ENCODE results near the gene DDX10.
A peak's percentile ranks its signal among the peaks of the same experiment; 100 is the strongest.
"Not testable (repeated sequence)": the region's sequence is repeated elsewhere in the genome, so short reads cannot be mapped to it uniquely, and the experiment has no call there.

DDX10 gene

DNA sequence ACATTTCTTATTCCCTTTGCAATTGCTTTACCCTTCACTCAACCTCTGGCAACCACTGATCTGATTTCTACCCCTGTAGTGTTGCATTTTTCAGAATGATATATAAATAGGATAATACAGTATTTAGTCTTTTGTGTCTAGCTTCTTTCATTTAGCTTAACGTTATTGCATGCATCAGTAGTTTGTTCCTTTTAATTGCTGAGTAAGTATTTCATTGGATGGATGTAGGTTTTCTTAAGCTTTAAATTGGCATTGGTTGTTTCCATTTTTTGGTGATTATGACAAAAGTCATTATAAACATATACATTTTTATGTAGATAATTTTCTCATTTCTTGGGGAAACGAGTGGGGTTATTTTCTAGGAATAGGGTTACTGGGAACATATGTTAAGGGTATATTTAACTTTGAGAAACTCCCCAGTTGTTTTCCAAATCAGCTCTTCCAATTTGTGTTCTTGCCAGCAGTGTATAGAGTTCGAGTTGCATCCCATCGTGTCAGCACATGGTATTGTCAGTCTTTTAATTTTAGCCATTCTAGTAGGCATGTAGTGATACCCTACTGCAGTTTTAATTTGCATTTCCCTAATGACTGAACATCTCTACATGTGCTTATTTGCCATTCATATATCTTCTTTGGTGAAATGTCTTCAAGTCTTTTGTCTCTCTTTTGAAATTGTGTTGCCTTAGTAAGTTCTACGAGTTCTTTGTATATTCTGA lies 60.3 kb downstream of the DDX10 start:
- no peak for DNase-seq

DNA sequence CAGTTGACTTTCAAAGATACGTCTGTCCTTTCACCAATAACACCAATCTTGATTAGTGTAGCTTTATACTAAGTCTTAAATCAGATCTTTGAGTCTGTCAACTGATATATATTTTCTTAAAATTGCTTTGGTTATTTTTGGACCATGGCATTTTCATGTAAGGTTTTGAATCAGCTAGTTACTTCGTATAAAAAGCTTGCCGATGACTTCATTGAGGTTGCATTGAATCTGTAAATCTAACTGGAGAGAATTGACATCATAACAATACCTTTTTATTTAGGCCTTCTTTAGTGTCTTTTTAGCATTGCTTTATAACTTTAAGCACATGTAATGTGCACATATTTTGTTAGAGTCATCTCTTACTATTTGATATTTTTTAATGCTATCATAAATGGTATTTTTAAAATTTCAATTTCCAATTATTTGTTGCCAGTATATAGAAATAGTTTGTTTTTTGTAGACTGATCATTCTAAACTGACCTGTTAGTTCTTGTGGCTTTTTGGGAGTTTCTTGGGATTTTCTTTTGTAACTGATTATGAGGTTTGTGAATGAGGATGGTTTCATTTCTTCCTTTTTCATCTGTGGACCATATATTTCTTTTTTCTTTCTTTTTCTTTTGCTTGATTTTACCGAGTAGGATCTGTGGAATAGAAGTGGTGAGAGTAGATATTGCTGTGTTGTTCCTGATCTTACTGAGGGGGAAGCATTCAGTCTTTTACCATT lies 61.4 kb downstream of the DDX10 start:
- DNase-seq, result no peak

GRCh38 chr11:108727665-108728064 lies 62.8 kb downstream of the DDX10 start:
- DNase-seq, result no peak

DNA sequence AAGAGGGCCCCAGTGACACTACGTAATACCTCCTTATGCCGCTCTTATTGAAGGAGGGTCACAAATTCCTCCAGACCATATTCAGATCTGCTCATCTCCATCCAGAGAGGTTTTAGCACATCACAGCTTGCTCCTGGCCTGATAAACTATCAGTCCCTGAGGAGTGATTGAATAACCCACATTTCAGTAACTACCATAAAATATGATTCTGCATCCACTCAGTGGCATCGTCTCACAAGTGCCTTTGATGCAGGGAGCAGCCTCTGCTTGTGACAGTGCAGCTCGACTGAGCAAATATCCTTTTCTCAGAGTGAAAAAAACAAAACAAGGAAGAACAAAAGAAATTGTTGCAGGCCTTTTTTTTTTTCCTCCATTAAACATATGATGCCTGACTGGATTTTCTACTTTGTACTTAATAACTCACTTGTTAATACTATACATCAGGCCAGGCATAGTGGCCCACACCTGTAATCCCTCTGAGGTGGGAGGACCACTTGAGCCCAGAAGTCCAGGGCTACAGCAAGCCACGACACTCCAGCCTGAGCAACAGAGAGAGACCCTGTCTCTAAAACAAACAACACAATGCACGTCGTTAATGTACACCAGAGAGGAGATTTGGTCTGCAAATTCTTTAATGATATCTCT lies 64.5 kb downstream of the DDX10 start:
- DNase-seq, result no peak

DNA sequence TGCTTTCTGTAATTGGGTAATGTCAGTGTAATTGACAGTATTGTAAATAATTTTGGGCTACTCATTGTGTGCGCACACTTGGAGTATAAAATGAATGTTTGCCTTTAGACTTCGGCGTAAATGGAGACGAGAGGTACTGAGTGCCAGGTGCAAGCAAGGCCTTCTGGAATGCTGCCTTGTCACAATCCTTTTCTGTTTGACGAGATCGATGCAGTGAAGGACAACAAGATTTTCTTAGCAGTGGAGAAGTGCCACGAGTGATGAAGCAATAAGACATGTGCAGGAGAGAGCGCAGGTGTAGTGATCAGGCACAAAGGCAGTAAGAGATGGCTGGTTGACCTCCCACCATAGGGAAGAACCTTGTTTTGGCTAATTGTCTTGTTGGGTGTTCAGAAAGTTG lies 67.5 kb downstream of the DDX10 start:
- DNase-seq, result no peak

GRCh38 chr11:108733479-108734116 lies 68.7 kb downstream of the DDX10 start:
- peak; percentile 63 for DNase-seq

GRCh38 chr11:108734283-108734682 lies 69.4 kb downstream of the DDX10 start:
- no peak for DNase-seq

GRCh38 chr11:108734956-108735559 lies 70.2 kb downstream of the DDX10 start:
- no peak for DNase-seq

DNA sequence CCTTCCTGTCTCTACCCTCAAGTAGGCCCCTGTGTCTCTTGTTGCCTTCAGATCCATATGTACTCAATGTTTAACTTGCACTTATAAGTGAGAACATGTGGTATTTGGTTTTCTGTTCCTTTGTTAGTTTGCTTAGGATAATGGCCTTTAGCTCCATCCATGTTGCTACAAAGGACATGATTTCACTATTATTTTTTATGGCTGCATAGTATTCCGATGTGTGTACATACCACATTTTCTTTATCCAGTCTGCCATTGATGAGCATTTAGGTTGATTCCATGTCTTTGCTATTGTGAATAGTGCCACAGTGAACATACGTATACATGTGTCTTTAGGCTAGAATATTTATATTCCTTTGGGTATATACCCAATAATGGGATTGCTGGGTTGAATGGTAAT lies 75.3 kb downstream of the DDX10 start:
- not testable (repeated sequence) for DNase-seq

- no peak for DNase-seq
Observed at GRCh38 chr11:108743851-108744250, 79.0 kb downstream of the DDX10 start.

DNA sequence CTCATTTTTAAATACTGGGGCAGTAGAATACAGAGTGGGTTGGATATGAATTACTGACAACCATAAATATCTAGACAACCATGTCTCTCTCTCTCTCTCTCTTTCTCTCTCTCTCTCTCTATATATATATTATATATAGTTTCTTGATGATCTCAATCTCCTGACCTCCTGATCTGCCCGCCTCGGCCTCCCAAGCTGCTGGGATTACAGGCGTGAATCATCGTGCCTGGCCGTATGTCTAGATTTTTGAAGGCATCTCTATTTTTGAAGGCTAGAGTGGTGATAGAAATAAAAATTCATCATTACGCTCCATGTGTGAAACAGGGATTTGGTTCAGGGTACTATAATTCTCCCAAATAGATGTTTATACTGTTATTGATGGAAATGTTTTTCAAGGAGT lies 84.1 kb downstream of the DDX10 start:
- no peak for DNase-seq

DNA sequence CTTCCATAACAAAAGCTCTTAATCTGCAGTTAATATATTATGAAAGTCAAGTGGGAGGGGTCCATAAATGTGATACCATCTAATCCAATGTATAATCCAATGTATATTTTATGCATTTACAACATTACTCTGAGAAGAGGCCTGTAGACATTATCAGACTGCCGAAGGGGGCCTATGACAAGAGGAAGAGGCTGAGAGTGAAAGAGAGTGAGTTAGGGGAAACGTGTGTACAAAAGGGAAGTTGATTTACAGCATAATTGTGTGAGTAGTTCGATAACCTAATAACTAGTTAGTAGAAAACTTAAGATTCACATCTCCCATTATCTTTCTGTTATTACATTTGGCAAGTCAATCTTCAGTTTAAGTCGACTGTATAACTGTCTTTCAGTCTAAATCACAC lies 86.6 kb downstream of the DDX10 start:
- no peak for DNase-seq

- no peak for DNase-seq
Observed at GRCh38 chr11:108752297-108752751, 87.5 kb downstream of the DDX10 start.

DNA sequence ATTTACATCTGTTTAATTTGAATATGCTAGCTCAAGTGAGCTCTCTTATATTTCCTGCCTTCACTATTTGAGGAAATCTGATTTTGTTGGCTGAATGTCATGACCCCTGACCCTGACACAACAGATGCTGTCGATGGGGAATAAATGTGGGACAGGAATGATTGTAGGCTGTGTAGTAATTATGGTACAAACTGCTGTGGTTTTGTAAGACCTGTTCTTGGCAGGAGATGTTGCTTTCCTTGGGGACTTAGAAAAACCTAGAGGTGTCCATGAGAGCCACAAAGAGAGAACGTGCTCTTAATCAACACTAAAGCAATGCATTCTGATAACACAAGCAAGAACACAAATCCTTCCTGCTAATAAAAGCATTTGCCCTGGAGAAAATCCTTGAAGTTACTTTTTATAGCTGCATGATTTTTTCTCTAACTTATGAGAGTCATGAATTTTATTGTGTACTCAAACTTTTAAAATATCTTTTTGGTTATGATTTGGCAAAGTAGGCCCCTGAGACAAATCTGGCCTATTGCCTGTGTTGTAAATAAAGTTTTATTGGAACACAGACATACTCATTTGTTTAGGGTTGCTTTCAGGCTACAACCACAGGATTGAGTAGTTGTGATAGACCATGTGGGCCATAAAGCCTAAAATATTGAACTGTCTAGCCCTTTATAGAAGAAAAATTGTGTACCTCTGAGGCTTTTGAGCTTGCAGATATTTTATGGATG lies 90.2 kb downstream of the DDX10 start:
- no peak for DNase-seq

GRCh38 chr11:108757630-108758029 lies 92.8 kb downstream of the DDX10 start:
- DNase-seq, result no peak

DNA sequence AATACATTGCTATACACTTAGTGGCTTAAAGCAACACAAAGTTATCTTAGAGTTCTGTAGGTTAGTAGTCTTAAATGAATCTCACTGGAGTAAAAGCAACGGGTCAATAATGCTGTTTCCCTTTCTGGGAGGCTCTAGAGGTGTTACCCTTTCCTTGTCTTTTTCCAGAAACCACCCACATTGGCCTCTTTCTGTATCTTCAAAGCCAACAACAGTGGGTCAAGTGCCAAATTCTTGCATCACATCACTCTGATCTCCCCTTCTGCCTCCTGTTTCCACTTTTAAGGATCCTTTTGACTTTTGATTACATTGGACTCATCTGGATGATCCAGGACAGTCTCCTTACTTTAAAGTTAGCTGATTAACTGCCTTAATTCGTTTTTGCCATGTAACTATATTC lies 93.6 kb downstream of the DDX10 start:
- DNase-seq, result no peak

- DNase-seq, result no peak
Observed at GRCh38 chr11:108766596-108767173, 101.8 kb downstream of the DDX10 start.

DNA sequence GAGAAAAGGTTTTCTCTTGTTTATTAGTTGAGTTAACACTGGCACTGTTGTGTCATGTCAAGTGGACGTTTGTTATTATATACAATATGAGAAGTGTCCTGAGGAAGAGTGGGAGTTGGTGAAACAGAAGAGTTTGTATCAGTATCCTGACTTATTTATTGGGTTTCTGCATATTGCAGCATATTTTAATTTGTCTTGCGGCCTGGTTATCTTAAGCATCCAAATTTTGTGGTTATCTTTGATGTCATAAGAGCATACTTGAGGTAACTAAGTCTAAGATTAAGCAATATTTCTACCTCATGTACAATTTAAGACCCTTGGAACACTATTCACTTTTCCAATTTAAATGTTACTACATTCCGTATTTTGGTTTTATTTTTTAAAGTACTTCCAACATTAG lies 103.5 kb downstream of the DDX10 start:
- no peak for DNase-seq

DNA sequence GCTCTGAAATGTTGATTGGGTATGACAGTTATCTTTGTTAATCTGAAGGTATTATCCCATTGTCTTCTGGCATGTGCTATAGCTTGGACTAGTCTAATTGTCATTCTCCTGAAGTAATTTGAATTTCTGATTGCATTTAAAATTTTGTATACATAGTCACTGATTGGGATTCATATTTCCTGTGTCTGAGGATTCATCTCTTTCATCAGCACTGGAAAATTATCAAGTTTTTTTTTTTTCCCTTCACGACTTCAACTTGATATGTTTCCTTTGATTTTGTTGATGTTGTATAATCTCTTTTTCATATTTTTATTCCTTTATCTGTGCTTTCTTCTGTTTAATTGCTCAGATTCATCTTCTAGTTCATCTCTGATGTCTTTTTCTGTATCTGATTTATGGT lies 104.1 kb downstream of the DDX10 start:
- DNase-seq, result no peak

- no peak for DNase-seq
Observed at GRCh38 chr11:108774037-108774730, 109.3 kb downstream of the DDX10 start.

DNA sequence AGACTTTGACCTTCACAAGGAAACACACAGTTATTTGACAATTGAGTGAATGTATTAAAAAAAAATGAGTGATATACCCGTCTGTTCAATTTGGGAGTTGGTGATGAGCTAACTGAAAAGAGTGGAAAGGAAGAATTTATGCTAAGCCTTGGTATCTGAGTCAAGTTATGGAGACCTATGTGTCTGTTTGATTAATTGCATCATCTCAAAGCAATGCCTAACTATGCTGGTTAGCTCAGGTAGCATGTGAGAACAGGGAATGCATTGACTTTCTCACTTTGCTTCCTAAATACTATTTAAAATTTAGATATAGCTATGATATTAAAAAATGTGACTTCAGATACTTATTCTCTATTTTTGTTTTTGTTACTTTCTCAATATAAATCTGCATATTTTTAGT lies 110.5 kb downstream of the DDX10 start:
- no peak for DNase-seq
